K562 (cell line): ENCODE data around the gene KCNN4. TPM values are rescaled to one million over a fixed set of nuclear protein-coding genes. Genes with fewer than 3 reads are reported as not detected.

Source experiments
- COPS2 ChIP-seq: fragments of 450-650 bp; conservative IDR thresholded peaks from 2 replicates; pipeline ENCODE4 v1.6.1; 2016; ENCODE audit warnings: mild to moderate bottlenecking, moderate library complexity
- EP300 ChIP-seq: IDR thresholded peaks from 2 replicates; pipeline ENCODE4 v1.6.1; 2012; ENCODE audit warnings: low read length, improper control_type of control experiment
- ETV5 ChIP-seq: sonication (generic); formaldehyde crosslinking; IDR thresholded peaks from 2 replicates; pipeline ENCODE4 v1.4.0; 2020; ENCODE audit warnings: low read depth, mild to moderate bottlenecking, missing genetic modification reagents
- GABPA ChIP-seq: fragments of 200-800 bp; sonication (Bioruptor generic); conservative IDR thresholded peaks from 2 replicates; pipeline ENCODE4 v1.6.1; 2016; ENCODE audit warnings: low read depth, missing genetic modification characterization, missing compliant biosample characterization
- GATAD2B ChIP-seq: fragments of 450-650 bp; IDR thresholded peaks from 2 replicates; pipeline ENCODE4 v1.6.1; 2017; ENCODE audit warnings: mild to moderate bottlenecking, borderline replicate concordance
- SNIP1 ChIP-seq: fragments of 450-650 bp; IDR thresholded peaks from 2 replicates; pipeline ENCODE4 v1.7.1; 2017; ENCODE audit warnings: low read depth, mild to moderate bottlenecking
- TARDBP ChIP-seq: fragments of 450-650 bp; IDR thresholded peaks from 2 replicates; pipeline ENCODE4 v1.6.1; 2016
- ZKSCAN3 ChIP-seq: fragments of 250-450 bp; sonication (Bioruptor Pico); IDR thresholded peaks from 2 replicates; pipeline ENCODE4 v1.4.0; 2020
- ZNF184 ChIP-seq: sonication (generic); formaldehyde crosslinking; IDR thresholded peaks from 2 replicates; pipeline ENCODE4 v1.5.0; 2020; ENCODE audit warnings: missing genetic modification reagents
- polyA plus RNA-seq, 8 experiments: library from polyadenylated mRNA; depleted of rRNA in 4 of 8; stranded (reverse) in 5 of 8; unstranded in 3 of 8; fragments of >200 nt; fragmentation: Nextera tagmentation in 2 of 8; fragmentation: Illumina TruSeq in 1 of 8; extraction: Ambion mirVana in 2 of 8; extraction: Trizol in 1 of 8; gene quantifications; 2 replicates each; pipeline versions ENCODE4 v1.2.1 to v1.2.3, GENCODE V29; 2011 to 2014; ENCODE audit warnings: inconsistent platforms in 1 of 8, missing spikeins in 1 of 8
- total RNA-seq, 7 experiments: library from RNA; depleted of rRNA in 6 of 7; stranded (reverse); fragments of >200 nt in 6 of 7; fragmentation: Illumina TruSeq in 2 of 7; extraction: Trizol in 2 of 7; gene quantifications; 2 replicates each; pipeline versions ENCODE4 v1.2.1 to v1.2.3, GENCODE V29; 2011 to 2021; ENCODE audit warnings: low replicate concordance in 1 of 7
- TF ChIP-seq, protein P1 (sequence below), 2 experiments: fragments of 450-650 bp in 1 of 2; sonication (generic) in 1 of 2; formaldehyde crosslinking in 1 of 2; IDR thresholded peaks; 2 replicates each; pipeline versions ENCODE4 v1.7.1 to v1.9.0; 2016 to 2022; ENCODE audit warnings: inconsistent platforms in 1 of 2, mild to moderate bottlenecking in 1 of 2, missing genetic modification reagents in 1 of 2
- TF ChIP-seq, protein P2 (sequence below): sonication (generic); formaldehyde crosslinking; IDR thresholded peaks from 2 replicates; pipeline ENCODE4 v1.8.0; 2022; ENCODE audit warnings: mild to moderate bottlenecking, missing genetic modification reagents, borderline replicate concordance
- TF ChIP-seq, protein P3 (sequence below): IDR thresholded peaks from 2 replicates; pipeline ENCODE4 v1.6.1; 2011; ENCODE audit not compliant: insufficient read length; ENCODE audit errors: extremely low read depth
- TF ChIP-seq, protein P4 (sequence below): sonication (generic); formaldehyde crosslinking; IDR thresholded peaks from 2 replicates; pipeline ENCODE4 v1.8.0; 2022; ENCODE audit warnings: missing genetic modification reagents, mild to moderate bottlenecking, borderline replicate concordance
- TF ChIP-seq, protein P5 (sequence below), 3 experiments: fragments of 200-800 bp in 1 of 3; sonication (Bioruptor generic) in 1 of 3; sonication (generic) in 1 of 3; formaldehyde crosslinking in 1 of 3; IDR thresholded peaks; 2 replicates each; pipeline versions ENCODE4 v1.6.1 to v1.8.0; 2016 to 2022; ENCODE audit warnings: mild to moderate bottlenecking in 2 of 3, missing compliant biosample characterization in 2 of 3, missing genetic modification characterization in 2 of 3, missing genetic modification reagents in 1 of 3

KCNN4 gene
- total and polyA plus RNA-seq, 9 of the 15 experiments (the other 6 are each of a cell fraction or from before 2014, with no cell fraction given): 0.53 to 37.7 (median 25.9) TPM

DNA sequence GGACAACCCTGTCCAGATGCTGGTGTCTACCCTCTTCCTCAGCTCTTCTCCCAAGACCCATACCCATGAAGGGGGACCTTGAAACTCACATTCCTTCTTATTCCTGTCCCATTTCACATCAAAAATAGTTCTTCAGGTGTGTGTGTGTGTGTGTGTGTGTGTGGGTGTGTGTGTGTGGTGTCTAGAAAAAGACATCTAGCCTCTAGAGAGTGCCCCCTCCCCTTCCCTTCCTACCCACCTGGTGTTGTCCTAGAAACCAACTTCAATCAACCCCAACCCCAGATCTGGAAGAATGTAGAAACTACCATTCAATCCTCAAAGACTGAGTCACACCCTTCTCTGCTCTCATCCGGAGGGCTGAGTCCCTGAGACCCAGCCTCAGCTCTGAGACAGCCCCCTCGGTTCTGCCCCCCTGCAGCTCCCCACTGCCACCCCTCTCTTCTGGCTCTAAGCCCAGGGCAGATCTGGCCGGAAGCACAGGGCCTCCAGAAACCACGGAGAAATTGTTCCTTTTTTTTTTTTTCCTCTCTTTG is 3.5 kb downstream of the KCNN4 start (continued):
- TF ChIP-seq, protein P1, sequence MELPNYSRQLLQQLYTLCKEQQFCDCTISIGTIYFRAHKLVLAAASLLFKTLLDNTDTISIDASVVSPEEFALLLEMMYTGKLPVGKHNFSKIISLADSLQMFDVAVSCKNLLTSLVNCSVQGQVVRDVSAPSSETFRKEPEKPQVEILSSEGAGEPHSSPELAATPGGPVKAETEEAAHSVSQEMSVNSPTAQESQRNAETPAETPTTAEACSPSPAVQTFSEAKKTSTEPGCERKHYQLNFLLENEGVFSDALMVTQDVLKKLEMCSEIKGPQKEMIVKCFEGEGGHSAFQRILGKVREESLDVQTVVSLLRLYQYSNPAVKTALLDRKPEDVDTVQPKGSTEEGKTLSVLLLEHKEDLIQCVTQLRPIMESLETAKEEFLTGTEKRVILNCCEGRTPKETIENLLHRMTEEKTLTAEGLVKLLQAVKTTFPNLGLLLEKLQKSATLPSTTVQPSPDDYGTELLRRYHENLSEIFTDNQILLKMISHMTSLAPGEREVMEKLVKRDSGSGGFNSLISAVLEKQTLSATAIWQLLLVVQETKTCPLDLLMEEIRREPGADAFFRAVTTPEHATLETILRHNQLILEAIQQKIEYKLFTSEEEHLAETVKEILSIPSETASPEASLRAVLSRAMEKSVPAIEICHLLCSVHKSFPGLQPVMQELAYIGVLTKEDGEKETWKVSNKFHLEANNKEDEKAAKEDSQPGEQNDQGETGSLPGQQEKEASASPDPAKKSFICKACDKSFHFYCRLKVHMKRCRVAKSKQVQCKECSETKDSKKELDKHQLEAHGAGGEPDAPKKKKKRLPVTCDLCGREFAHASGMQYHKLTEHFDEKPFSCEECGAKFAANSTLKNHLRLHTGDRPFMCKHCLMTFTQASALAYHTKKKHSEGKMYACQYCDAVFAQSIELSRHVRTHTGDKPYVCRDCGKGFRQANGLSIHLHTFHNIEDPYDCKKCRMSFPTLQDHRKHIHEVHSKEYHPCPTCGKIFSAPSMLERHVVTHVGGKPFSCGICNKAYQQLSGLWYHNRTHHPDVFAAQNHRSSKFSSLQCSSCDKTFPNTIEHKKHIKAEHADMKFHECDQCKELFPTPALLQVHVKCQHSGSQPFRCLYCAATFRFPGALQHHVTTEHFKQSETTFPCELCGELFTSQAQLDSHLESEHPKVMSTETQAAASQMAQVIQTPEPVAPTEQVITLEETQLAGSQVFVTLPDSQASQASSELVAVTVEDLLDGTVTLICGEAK (IDR thresholded peaks at IDR 0.05): no peak
- TF ChIP-seq, protein P1 (CRISPR knock-in tag; IDR thresholded peaks at IDR 0.05): no peak
- TF ChIP-seq, protein P2, sequence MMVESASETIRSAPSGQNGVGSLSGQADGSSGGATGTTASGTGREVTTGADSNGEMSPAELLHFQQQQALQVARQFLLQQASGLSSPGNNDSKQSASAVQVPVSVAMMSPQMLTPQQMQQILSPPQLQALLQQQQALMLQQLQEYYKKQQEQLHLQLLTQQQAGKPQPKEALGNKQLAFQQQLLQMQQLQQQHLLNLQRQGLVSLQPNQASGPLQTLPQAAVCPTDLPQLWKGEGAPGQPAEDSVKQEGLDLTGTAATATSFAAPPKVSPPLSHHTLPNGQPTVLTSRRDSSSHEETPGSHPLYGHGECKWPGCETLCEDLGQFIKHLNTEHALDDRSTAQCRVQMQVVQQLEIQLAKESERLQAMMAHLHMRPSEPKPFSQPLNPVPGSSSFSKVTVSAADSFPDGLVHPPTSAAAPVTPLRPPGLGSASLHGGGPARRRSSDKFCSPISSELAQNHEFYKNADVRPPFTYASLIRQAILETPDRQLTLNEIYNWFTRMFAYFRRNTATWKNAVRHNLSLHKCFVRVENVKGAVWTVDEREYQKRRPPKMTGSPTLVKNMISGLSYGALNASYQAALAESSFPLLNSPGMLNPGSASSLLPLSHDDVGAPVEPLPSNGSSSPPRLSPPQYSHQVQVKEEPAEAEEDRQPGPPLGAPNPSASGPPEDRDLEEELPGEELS: no peak
- TF ChIP-seq, protein P3, sequence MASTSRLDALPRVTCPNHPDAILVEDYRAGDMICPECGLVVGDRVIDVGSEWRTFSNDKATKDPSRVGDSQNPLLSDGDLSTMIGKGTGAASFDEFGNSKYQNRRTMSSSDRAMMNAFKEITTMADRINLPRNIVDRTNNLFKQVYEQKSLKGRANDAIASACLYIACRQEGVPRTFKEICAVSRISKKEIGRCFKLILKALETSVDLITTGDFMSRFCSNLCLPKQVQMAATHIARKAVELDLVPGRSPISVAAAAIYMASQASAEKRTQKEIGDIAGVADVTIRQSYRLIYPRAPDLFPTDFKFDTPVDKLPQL: no peak
- TF ChIP-seq GABPA (tag) (peak; percentile 54), SNIP1 (no peak), COPS2 (no peak), ETV5 (CRISPR knock-in tag) (peak; percentile 63; the same call in 1 of the 2 replicates), ZNF184 (CRISPR knock-in tag) (no peak), EP300 (peak; percentile 31), GATAD2B (no peak), TARDBP (no peak), ZKSCAN3 (CRISPR knock-in tag) (no peak)
- TF ChIP-seq, protein P4, sequence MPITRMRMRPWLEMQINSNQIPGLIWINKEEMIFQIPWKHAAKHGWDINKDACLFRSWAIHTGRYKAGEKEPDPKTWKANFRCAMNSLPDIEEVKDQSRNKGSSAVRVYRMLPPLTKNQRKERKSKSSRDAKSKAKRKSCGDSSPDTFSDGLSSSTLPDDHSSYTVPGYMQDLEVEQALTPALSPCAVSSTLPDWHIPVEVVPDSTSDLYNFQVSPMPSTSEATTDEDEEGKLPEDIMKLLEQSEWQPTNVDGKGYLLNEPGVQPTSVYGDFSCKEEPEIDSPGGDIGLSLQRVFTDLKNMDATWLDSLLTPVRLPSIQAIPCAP (CRISPR knock-in tag): no peak
- TF ChIP-seq, protein P5, sequence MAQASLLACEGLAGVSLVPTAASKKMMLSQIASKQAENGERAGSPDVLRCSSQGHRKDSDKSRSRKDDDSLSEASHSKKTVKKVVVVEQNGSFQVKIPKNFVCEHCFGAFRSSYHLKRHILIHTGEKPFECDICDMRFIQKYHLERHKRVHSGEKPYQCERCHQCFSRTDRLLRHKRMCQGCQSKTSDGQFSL (CRISPR knock-in tag; IDR thresholded peaks at IDR 0.05): no peak
- TF ChIP-seq, protein P5 (tag; IDR thresholded peaks at IDR 0.05): no peak
